HFF-Myc (cell line): Measurements from ENCODE around the gene EXTL1.

Experiments
- DNase-seq: peaks from one replicate; pipeline ENCODE4 v3.0.0-alpha.2; 2011; ENCODE audit warnings: low read depth; ENCODE audit errors: extremely low read depth
- H3K4me3 ChIP-seq: replicated peaks from 2 replicates; pipeline ENCODE4 v1.5.1; 2011; ENCODE audit warnings: low read depth, mild to moderate bottlenecking, control low read depth, low read length
- TF ChIP-seq, protein P1 (sequence below): IDR thresholded peaks from 2 replicates; pipeline ENCODE4 v1.5.1; 2012; ENCODE audit warnings: mild to moderate bottlenecking, low read depth, low read length, control low read depth; ENCODE audit errors: missing control alignments

EXTL1 gene

DNA sequence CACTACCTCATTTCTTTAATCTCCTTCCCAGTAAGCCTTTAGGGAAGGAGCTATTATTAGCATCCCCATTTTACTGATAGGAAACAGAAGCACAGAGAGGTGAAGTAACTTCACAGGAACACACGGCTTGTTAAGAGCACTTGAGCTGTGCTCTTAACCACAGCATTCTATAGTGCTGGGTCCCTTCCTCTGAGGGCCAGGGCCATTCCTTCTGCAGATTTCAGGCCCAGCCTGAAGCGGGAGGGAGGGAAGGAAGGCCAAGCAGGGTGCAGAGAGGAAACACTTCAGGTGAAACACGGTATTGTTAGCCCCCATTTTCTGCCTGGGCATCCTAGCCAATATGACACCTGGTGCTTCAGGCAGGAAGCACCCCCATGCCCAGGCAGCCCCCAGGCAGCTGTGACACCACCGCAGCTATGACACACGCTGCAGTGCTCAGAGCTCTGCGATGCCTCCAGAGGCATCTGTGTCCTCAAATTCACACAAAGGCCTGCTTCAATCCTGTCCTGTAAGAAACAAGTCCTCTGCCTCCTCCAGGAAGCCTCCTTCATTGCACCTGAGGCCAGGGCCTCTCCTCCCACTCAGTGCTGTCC is 4.5 kb upstream of the EXTL1 start:
- no peak for DNase-seq
- TF ChIP-seq, protein P1, sequence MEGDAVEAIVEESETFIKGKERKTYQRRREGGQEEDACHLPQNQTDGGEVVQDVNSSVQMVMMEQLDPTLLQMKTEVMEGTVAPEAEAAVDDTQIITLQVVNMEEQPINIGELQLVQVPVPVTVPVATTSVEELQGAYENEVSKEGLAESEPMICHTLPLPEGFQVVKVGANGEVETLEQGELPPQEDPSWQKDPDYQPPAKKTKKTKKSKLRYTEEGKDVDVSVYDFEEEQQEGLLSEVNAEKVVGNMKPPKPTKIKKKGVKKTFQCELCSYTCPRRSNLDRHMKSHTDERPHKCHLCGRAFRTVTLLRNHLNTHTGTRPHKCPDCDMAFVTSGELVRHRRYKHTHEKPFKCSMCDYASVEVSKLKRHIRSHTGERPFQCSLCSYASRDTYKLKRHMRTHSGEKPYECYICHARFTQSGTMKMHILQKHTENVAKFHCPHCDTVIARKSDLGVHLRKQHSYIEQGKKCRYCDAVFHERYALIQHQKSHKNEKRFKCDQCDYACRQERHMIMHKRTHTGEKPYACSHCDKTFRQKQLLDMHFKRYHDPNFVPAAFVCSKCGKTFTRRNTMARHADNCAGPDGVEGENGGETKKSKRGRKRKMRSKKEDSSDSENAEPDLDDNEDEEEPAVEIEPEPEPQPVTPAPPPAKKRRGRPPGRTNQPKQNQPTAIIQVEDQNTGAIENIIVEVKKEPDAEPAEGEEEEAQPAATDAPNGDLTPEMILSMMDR, result no peak
- H3K4me3 ChIP-seq, result no peak overlapping the region

DNA sequence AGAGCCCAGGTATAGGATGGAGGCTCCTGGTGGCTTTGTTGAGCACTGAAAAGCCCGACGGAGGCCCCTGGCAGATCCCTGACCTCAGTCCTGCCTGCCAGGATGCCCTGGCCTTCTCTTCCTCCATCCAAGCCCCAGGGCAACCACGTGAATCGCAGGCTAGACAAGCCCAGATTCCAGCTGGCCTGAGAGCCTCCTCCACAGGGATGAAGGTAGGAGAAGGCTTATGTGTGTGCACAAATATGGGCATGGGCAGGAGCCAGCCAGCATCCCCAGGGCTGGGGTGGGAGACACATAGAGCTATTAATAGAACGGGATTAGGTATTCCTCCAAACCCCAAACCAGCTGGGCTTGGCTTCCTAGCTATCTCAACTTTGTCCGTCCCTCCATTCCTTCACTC is 4.0 kb upstream of the EXTL1 start:
- H3K4me3 ChIP-seq, result no peak overlapping the region
- no peak for DNase-seq
- TF ChIP-seq, protein P1, result no peak

DNA sequence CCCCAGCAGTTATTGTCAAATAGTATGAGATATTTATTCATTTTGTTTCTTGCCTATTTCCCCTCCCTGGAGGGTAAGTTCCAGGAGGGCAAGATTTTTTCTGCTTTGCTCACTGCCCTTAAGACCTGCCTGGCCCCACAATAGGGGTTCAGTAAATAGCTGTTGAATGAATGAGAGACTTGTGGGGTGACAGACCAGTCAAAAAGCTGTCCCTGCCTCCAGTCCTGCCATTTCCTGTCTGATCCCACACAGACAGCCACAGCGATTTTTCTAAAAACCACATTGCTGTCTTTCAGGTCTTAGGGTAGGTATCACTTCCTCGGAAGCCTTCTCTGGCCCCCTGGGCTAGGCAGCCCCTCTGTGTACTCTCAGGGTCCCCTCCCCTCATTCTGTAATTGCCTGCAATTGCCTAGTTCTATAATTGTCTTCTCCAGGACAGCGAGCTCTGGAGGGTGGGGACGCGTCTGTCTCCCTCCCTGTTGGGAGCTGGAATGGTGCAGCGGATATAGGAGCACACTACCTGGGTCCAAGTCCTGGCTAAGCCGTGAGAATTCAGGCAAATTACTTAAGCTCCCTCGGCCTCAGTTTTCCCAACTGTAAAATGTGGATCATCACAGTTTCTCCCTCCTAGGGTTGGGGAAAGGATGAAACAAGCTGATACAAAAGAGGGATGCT is 1.8 kb upstream of the EXTL1 start:
- no peak overlapping the region for H3K4me3 ChIP-seq
- TF ChIP-seq, protein P1, result no peak
- no peak for DNase-seq

DNA sequence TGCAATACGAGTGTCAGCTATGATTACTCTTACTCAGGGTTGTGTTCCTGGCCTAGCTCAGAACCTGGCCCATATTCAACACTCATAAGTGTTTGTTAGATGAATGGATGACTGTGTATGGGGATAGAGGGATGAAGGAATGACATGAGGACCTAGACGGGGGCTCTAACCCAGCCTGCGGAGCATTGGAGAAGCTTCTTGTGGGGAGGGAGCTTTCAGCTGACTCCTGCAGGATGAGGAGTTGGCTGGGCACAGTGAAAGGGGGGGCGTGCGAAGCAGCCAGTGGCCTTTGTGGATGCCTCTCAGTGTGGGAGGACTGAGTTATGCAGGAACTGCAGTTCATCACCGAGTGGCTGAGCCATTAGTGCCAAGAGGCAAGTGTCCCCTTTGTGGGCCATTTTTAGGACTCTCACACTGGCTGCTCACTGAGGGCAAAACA is 1.2 kb upstream of the EXTL1 start:
- TF ChIP-seq, protein P1, result no peak
- H3K4me3 ChIP-seq, result no peak overlapping the region
- no peak for DNase-seq

DNA sequence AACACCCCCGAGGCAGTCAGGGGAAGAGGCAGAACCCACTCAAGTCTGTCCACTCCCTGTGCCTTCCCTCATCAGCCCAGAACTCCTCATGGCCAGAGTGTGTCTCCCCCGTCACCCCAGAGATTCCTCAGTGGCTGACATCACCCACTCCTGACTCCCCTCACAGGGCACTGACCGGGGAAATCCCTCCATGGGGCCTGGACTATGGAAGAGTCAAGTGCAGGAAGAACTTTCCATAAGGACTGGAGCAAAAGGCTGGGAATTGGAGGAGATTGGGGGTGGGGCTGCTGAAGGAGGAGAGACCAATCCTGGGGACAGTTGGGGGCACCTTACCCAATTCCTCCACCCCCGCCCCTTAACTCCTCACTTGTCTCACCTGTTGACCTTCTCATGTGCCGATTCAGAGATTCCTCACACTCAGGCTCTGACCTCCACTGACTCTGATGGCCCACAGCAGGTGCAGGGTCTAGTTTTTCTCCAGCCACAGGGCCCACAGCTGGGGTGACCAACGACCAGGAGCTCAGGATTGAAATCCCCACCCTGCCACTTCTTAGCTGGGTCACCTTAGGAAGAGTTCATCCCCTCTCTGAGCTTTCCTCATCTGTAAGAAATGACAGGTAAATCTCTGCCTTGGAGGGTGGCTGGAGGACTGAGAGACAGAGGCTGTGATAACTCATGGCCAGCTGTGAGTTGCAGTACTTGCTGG is 481 bp upstream of the EXTL1 start:
- DNase-seq, result no peak
- TF ChIP-seq, protein P1, result no peak
- H3K4me3 ChIP-seq, result no peak overlapping the region

DNA sequence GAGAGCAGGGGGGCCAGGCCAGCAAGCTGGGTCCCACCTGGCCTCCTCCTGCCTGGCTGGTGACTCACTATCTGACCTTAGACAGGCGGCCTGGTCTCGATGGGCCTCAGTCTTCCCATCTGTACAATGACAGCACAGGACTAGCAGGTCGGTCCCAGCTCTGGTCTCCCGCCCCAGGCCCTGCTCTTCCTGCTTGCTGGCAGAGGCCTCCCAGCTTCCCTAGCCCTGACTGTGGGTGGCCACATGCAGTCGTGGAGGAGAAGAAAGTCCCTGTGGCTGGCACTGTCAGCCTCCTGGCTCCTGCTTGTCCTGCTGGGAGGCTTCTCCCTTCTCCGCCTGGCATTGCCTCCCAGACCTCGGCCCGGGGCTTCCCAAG is 817 bp downstream of the EXTL1 start:
- DNase-seq, result no peak
- TF ChIP-seq, protein P1, result no peak
- no peak overlapping the region for H3K4me3 ChIP-seq
